ENCODE results near the gene LAD1. TPM values are rescaled to one million over a fixed set of nuclear protein-coding genes. Genes with fewer than 3 reads are reported as not detected.

Gene LAD1
- not detected for total RNA-seq (2013)
- polyA plus RNA-seq (not detected), polyA minus RNA-seq (not detected in 2 replicates), total RNA-seq (0 to 0.75 (median 0.03) reads per million in 11 experiments)

GRCh38 chr1:201399018-201399351, at the start of gene LAD1:
TSS of gene LAD1 (minus strand) at chr1:201399324. CDS start at chr1:201399306, 18 bp downstream.
- no peak within 1 kb of the TSS for H3K4me2 ChIP-seq (replicated peaks; ENCODE audit: extremely low read depth, low read length, poor library complexity, severe bottlenecking)
- no peak within 1 kb of the TSS for H3K4me3 ChIP-seq (replicated peaks in 1 of 3; ENCODE audit: low read depth in 2 of 3, low read length in 3 of 3)
- H2AFZ ChIP-seq (ENCODE audit: insufficient read depth, low read depth, low read length, poor library complexity, severe bottlenecking), result peak within 1 kb of the TSS; percentile 35
- intact Hi-C loops (cut with micrococcal nuclease), result no loop called here
- H3K36me3 ChIP-seq (replicated peaks in 1 of 2; ENCODE audit: control insufficient read depth in 1 of 2, insufficient read depth in 2 of 2, low read length in 2 of 2), result no peaks in the 10 kb centered on the region
- Mint-ChIP-seq H3K27me3 (ENCODE audit: low read depth in 3 of 3) (peaks cover 13 to 41% (median 20%) of the 10 kb centered on the region in 3 donors), H3K4me3 (peak within 1 kb of the TSS in 1 of 2 donors; percentile 68), H3K4me1 (no peaks in the 10 kb centered on the region), H3K9me3 (peaks cover 0 to 10% (median 0%) of the 10 kb centered on the region in 7 donors), H3K36me3 (no peaks in the 10 kb centered on the region), H3K27ac (peak within 1 kb of the TSS in 1 of 7 donors; percentile 36)
- WGBS (ENCODE audit: insufficient coverage), result 10% methylated on average over 25 of the region's 25 CpGs
- H3K27me3 ChIP-seq (ENCODE audit: control insufficient read depth in 2 of 2, insufficient read depth in 2 of 2, low read length in 2 of 2), result peaks cover 26 to 51% of the 10 kb centered on the region in 2 donors
- peaks cover 0 to 9% of the 10 kb centered on the region in 2 donors for H3K9me3 ChIP-seq (replicated peaks in 1 of 2; ENCODE audit: control insufficient read depth in 1 of 2, insufficient read depth in 1 of 2, low read length in 2 of 2)
- DNase-seq, result no peak
- no peak within 1 kb of the TSS for H3K9ac ChIP-seq (ENCODE audit: insufficient read depth, low read length, poor library complexity, severe bottlenecking)
- H4K20me1 ChIP-seq (ENCODE audit: insufficient read depth, low read length), result no peaks in the 10 kb centered on the region
- H3K4me1 ChIP-seq (ENCODE audit: control insufficient read depth in 1 of 2, insufficient read depth in 2 of 2, low read length in 2 of 2), result no peaks in the 10 kb centered on the region
- no peak for TF ChIP-seq CTCF (IDR thresholded peaks at IDR 0.05)
- H3K79me2 ChIP-seq (ENCODE audit: insufficient read depth, low read length), result no peaks in the 10 kb centered on the region
- H3K27ac ChIP-seq (ENCODE audit: low read depth in 1 of 2, low read length in 2 of 2), result no peak within 1 kb of the TSS

- peaks cover 5 to 7% of the 10 kb centered on the region in 2 donors for H3K4me1 ChIP-seq (ENCODE audit: control insufficient read depth in 1 of 2, insufficient read depth in 2 of 2, low read length in 2 of 2)
- no peaks in the 10 kb centered on the region for H3K36me3 Mint-ChIP-seq
- no peaks in the 10 kb centered on the region for H4K20me1 ChIP-seq (ENCODE audit: insufficient read depth, low read length)
- peaks cover 9 to 17% (median 16%) of the 10 kb centered on the region in 3 donors for H3K27me3 Mint-ChIP-seq (ENCODE audit: low read depth in 3 of 3)
- no peaks in the 10 kb centered on the region for H3K79me2 ChIP-seq (ENCODE audit: insufficient read depth, low read length)
- peaks cover 0 to 3% (median 0%) of the 10 kb centered on the region in 7 donors for H3K9me3 Mint-ChIP-seq
- no peaks in the 10 kb centered on the region for H3K27me3 ChIP-seq (ENCODE audit: control insufficient read depth in 2 of 2, insufficient read depth in 2 of 2, low read length in 2 of 2)
- intact Hi-C loops (cut with micrococcal nuclease), result loop anchor here in 1 of 2 donors (5.0 kb wide), 1 partner anchor 64 kb away; no protein-coding TSS in a partner anchor
- peak; percentile 24 to 52 (median 31) for DNase-seq
- H3K27ac ChIP-seq (ENCODE audit: low read depth in 1 of 2, low read length in 2 of 2), result no peak overlapping the region
- no peak overlapping the region for H2AFZ ChIP-seq (ENCODE audit: insufficient read depth, low read depth, low read length, poor library complexity, severe bottlenecking)
- H3K9me3 ChIP-seq (replicated peaks in 1 of 2; ENCODE audit: control insufficient read depth in 1 of 2, insufficient read depth in 1 of 2, low read length in 2 of 2), result no peaks in the 10 kb centered on the region
- no peak overlapping the region for H3K4me3 ChIP-seq (replicated peaks in 1 of 3; ENCODE audit: low read depth in 2 of 3, low read length in 3 of 3)
- H3K9ac ChIP-seq (ENCODE audit: insufficient read depth, low read length, poor library complexity, severe bottlenecking), result no peak overlapping the region
- peak overlapping the region in 1 of 2 donors; percentile 51 for H3K4me3 Mint-ChIP-seq
- no peak overlapping the region for H3K27ac Mint-ChIP-seq
- no peak overlapping the region for H3K4me2 ChIP-seq (replicated peaks; ENCODE audit: extremely low read depth, low read length, poor library complexity, severe bottlenecking)
- WGBS (ENCODE audit: insufficient coverage), result 34% methylated on average over 4 of the region's 20 CpGs
- peak; percentile 76 for TF ChIP-seq CTCF (IDR thresholded peaks at IDR 0.05)
- no peaks in the 10 kb centered on the region for H3K36me3 ChIP-seq (replicated peaks in 1 of 2; ENCODE audit: control insufficient read depth in 1 of 2, insufficient read depth in 2 of 2, low read length in 2 of 2)
- peaks cover 14% of the 10 kb centered on the region for H3K4me1 Mint-ChIP-seq
These were observed 49.1 kb upstream of the LAD1 start for GRCh38 chr1:201447903-201448871.

All from CD14-positive monocyte (primary cell).